Measurements from ENCODE around the gene NCK2.

- TF ChIP-seq, protein P1, sequence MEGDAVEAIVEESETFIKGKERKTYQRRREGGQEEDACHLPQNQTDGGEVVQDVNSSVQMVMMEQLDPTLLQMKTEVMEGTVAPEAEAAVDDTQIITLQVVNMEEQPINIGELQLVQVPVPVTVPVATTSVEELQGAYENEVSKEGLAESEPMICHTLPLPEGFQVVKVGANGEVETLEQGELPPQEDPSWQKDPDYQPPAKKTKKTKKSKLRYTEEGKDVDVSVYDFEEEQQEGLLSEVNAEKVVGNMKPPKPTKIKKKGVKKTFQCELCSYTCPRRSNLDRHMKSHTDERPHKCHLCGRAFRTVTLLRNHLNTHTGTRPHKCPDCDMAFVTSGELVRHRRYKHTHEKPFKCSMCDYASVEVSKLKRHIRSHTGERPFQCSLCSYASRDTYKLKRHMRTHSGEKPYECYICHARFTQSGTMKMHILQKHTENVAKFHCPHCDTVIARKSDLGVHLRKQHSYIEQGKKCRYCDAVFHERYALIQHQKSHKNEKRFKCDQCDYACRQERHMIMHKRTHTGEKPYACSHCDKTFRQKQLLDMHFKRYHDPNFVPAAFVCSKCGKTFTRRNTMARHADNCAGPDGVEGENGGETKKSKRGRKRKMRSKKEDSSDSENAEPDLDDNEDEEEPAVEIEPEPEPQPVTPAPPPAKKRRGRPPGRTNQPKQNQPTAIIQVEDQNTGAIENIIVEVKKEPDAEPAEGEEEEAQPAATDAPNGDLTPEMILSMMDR (IDR thresholded peaks at IDR 0.05), result no peak
- TF ChIP-seq POLR2A (IDR thresholded peaks at IDR 0.05) (no peak), POLR2AphosphoS5 (IDR thresholded peaks at IDR 0.05; ENCODE audit: insufficient read depth in 1 of 2, low read depth in 1 of 2) (no peak)
Measured at GRCh38 chr2:105890856-105891255, 146.1 kb downstream of the NCK2 start.

Measured in vagina (tissue), 2 donors.